Brain pericyte (primary cell): ENCODE results near the gene RAB4A.

Source experiments
- DNase-seq: peaks from one replicate; pipeline ENCODE4 v3.0.0-alpha.2; 2012; ENCODE audit warnings: low read depth, low spot score

RAB4A gene

DNA sequence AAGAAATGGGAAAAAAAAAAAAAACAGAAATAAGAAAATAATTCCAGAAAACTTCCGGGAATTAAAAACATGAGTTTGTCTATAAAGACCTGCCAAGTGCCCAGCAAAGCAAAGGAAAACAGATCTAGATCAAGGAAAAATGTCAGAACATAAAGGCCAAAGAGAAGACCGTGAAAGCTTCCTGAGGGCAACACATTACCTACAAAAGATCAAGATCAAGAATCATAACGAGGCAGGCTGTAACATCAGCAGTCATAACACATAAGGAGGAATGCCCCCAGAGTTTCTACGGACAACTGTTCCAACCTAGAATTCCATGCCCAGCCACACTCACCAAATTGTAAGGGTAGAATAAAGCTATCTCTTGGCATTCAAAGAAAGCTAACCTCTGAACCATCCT is 68.2 kb downstream of the RAB4A start:
- DNase-seq: no peak

- no peak for DNase-seq
Observed at GRCh38 chr1:229339520-229339919, 68.6 kb downstream of the RAB4A start.

DNA sequence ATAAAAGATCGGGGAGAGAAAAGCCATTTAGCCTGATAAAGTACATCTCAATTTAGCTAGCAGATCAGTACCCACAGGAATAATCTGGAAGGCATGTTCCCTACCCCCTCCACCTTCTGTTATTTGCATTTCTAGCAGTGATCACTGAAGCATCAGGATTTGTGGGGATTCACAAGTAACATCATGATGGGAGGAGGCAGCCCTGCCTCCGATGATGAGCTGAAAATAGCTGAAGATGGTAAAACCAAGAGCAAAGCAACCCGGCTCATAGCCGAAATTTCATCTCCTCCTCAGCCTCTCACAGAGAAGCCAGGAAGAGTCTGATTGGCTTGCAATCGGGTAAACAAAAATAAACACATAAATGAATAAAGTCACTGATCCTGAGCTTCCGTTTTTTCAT is 69.6 kb downstream of the RAB4A start:
- DNase-seq: no peak

- DNase-seq: peak; percentile 16
Observed at GRCh38 chr1:229341774-229342655, 71.1 kb downstream of the RAB4A start.

GRCh38 chr1:229342656-229343569 is 72.0 kb downstream of the RAB4A start, which contains the start of gene CCSAP:
CCSAP (minus strand) TSS chr1:229343047; CDS start chr1:229342465, 582 bp downstream.
- no peak for DNase-seq

- DNase-seq: no peak
Observed at GRCh38 chr1:229344139-229344538, 73.2 kb downstream of the RAB4A start.

- no peak for DNase-seq
Observed at GRCh38 chr1:229344937-229345684, 74.2 kb downstream of the RAB4A start.

GRCh38 chr1:229347528-229347927 is 76.6 kb downstream of the RAB4A start:
- no peak for DNase-seq

GRCh38 chr1:229349463-229350385 is 78.8 kb downstream of the RAB4A start:
- no peak for DNase-seq

DNA sequence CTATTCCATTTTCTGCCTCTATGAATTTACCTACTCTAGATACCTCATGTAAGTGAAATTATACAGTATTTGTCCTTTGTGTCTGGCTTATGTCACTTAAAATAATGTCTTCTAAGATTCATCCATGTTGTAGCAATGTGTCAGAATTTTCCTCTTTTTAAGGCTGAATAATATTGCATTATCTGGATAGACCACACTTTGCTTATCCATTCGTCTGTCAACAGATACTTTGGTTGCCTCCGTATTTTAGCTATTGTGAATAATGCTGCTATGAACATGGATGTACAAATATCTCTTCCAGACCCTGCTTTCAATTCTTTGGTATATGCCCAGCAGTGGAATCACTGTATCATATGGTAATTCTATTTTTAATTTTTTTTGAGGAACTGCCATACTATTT is 82.1 kb downstream of the RAB4A start:
- no peak for DNase-seq

GRCh38 chr1:229354226-229354625 is 83.3 kb downstream of the RAB4A start:
- DNase-seq: no peak
